ENCODE measurements around the gene MANBA. TPM values are rescaled to one million over a fixed set of nuclear protein-coding genes. Genes with fewer than 3 reads are reported as not detected.

The MANBA gene
- total and polyA plus RNA-seq, 2 of the 13 experiments (the other 11 are each of a cell fraction or from before 2014, with no cell fraction given), result 11.7 to 33.3 TPM

GRCh38 chr4:102717448-102718092 lies 43.2 kb downstream of the MANBA start (continued):
- peak; percentile 98 for TF ChIP-seq ZNF121 (CRISPR knock-in tag; IDR thresholded peaks at IDR 0.05)
- TF ChIP-seq ZNF609 (CRISPR knock-in tag; IDR thresholded peaks at IDR 0.05; ENCODE audit: borderline replicate concordance), result no peak
- no peak for TF ChIP-seq ZC3H4 (CRISPR knock-in tag; IDR thresholded peaks at IDR 0.05; ENCODE audit: borderline replicate concordance)
- no peak for TF ChIP-seq FOXC1 (CRISPR knock-in tag; IDR thresholded peaks at IDR 0.05; ENCODE audit: borderline replicate concordance)
- TF ChIP-seq CREB1 (IDR thresholded peaks at IDR 0.05), result no peak
- 0 out of 2 replicates have a peak, but pooled peaks have one; percentile 12 for TF ChIP-seq CREB1 (CRISPR knock-in tag; IDR thresholded peaks at IDR 0.05)
- TF ChIP-seq ADNP (CRISPR knock-in tag; IDR thresholded peaks at IDR 0.05), result peak; percentile 66; the same call in 1 of the 2 replicates
- TF ChIP-seq CEBPB (IDR thresholded peaks at IDR 0.05; ENCODE audit: borderline replicate concordance, low read depth, low read length), result peak; percentile 86
- no peak for TF ChIP-seq NCOA1 (CRISPR knock-in tag; IDR thresholded peaks at IDR 0.05)
- no peak for TF ChIP-seq ZNF740 (CRISPR knock-in tag; IDR thresholded peaks at IDR 0.05)
- no peak for TF ChIP-seq ZNF597 (CRISPR knock-in tag; IDR thresholded peaks at IDR 0.05)
- no peak for TF ChIP-seq IRF2 (CRISPR knock-in tag; IDR thresholded peaks at IDR 0.05)
- no peak for TF ChIP-seq UBTF (CRISPR knock-in tag; IDR thresholded peaks at IDR 0.05)
- no peak for TF ChIP-seq ZNF44 (CRISPR knock-in tag; IDR thresholded peaks at IDR 0.05)
- TF ChIP-seq ZBTB4 (CRISPR knock-in tag; IDR thresholded peaks at IDR 0.05; ENCODE audit: borderline replicate concordance), result no peak
- 0 out of 2 replicates have a peak, but pooled peaks have one; percentile 16 for TF ChIP-seq HOMEZ (CRISPR knock-in tag; IDR thresholded peaks at IDR 0.05; ENCODE audit: low read depth)
